SK-N-SH (cell line): ENCODE data around the gene KNDC1. TPM values are rescaled to one million over a fixed set of nuclear protein-coding genes. Genes with fewer than 3 reads are reported as not detected.

ENCODE experiments used
- CTCF ChIA-PET: fragments of 300-600, 350-600 bp; formaldehyde crosslinking; extraction: SDS; loops from one replicate; lab custom pipeline; 2021; lab: Yijun Ruan, JAX
- POLR2A ChIA-PET: fragments of 350-600 bp; sonication (Branson Sonifier 250); formaldehyde crosslinking; extraction: SDS; loops from one replicate; lab custom pipeline; 2020; ENCODE audit warnings: antibody characterized with exemption, inconsistent platforms; lab: Yijun Ruan, JAX
- DNase-seq: peaks from one replicate; pipeline ENCODE4 v3.0.0; 2012
- H2AFZ ChIP-seq: fragments of 200-600 bp; sonication (generic); 2 replicates; pipeline ENCODE4 v1.8.1; 2016; ENCODE audit warnings: antibody characterized with exemption, mild to moderate bottlenecking, low read depth
- H3F3A ChIP-seq: fragments of 200-600 bp; sonication (generic); replicated peaks from 2 replicates; pipeline ENCODE3; 2016; ENCODE audit warnings: antibody characterized with exemption, mild to moderate bottlenecking; ENCODE audit not compliant: insufficient read depth
- H3K27ac ChIP-seq, 2 experiments: fragments of 200-500 bp in 1 of 2; fragments of 200-600 bp in 1 of 2; sonication (Bioruptor generic) in 1 of 2; sonication (generic), shearing (Covaris generic) in 1 of 2; 2 replicates each; pipeline versions ENCODE4 v1.5.1 to v1.6.1; 2014 to 2016; ENCODE audit warnings: low read depth in 2 of 2, inconsistent platforms in 1 of 2, low read length in 1 of 2, mild to moderate bottlenecking in 1 of 2, mixed read lengths in 1 of 2
- H3K27me3 ChIP-seq: fragments of 200-600 bp; sonication (generic), shearing (Covaris generic); 2 replicates; pipeline ENCODE4 v1.6.1; 2016; ENCODE audit warnings: mixed run types; ENCODE audit not compliant: insufficient read depth
- H3K36me3 ChIP-seq, 2 experiments: fragments of 200-500 bp in 1 of 2; fragments of 200-600 bp in 1 of 2; sonication (Bioruptor generic) in 1 of 2; sonication (generic) in 1 of 2; replicated peaks in 1 of 2; 2 replicates each; pipeline versions ENCODE3 to v1.5.1; 2014 to 2016; ENCODE audit warnings: low read length in 1 of 2, mild to moderate bottlenecking in 1 of 2; ENCODE audit not compliant: insufficient read depth in 2 of 2, control insufficient read depth in 1 of 2
- H3K4me1 ChIP-seq, 2 experiments: fragments of 200-500 bp in 1 of 2; fragments of 200-600 bp in 1 of 2; sonication (Bioruptor generic) in 1 of 2; sonication (generic), shearing (Covaris generic) in 1 of 2; 2 replicates each; pipeline versions ENCODE4 v1.5.1 to v1.6.1; 2014 to 2016; ENCODE audit warnings: low read depth in 1 of 2, low read length in 1 of 2, mixed run types in 1 of 2; ENCODE audit not compliant: insufficient read depth in 2 of 2, control insufficient read depth in 1 of 2
- H3K4me2 ChIP-seq: fragments of 200-600 bp; sonication (generic), shearing (Covaris generic); 2 replicates; pipeline ENCODE4 v1.6.1; 2017; ENCODE audit warnings: mixed run types
- H3K4me3 ChIP-seq, 2 experiments: fragments of 200-500 bp in 1 of 2; fragments of 200-600 bp in 1 of 2; sonication (Bioruptor generic) in 1 of 2; sonication (generic), shearing (Covaris generic) in 1 of 2; 2 replicates each; pipeline versions ENCODE4 v1.5.1 to v1.8.1; 2014 to 2016; ENCODE audit warnings: low read depth in 2 of 2, inconsistent platforms in 1 of 2, low read length in 1 of 2, mild to moderate bottlenecking in 1 of 2, mixed read lengths in 1 of 2, moderate library complexity in 1 of 2
- H3K79me2 ChIP-seq: fragments of 200-600 bp; sonication (generic); 2 replicates; pipeline ENCODE4 v1.8.1; 2017; ENCODE audit warnings: mild to moderate bottlenecking; ENCODE audit not compliant: insufficient read depth
- H3K9ac ChIP-seq: fragments of 200-600 bp; sonication (generic); 2 replicates; pipeline ENCODE4 v1.6.1; 2017; ENCODE audit warnings: mixed run types
- H3K9me2 ChIP-seq: fragments of 200-600 bp; sonication (generic); 2 replicates; pipeline ENCODE4 v1.6.1; 2017; ENCODE audit warnings: mixed run types
- H3K9me3 ChIP-seq: fragments of 200-600 bp; sonication (generic); 2 replicates; pipeline ENCODE4 v1.6.1; 2017; ENCODE audit warnings: mixed run types, mild to moderate bottlenecking, moderate library complexity
- H4K20me1 ChIP-seq: fragments of 200-600 bp; sonication (generic); 2 replicates; pipeline ENCODE4 v1.6.1; 2017; ENCODE audit warnings: mild to moderate bottlenecking, mixed run types; ENCODE audit not compliant: insufficient read depth
- CHD2 ChIP-seq: fragments of 150-350 bp; IDR thresholded peaks from 2 replicates; pipeline ENCODE4 v1.6.1; 2018; ENCODE audit warnings: low read length; ENCODE audit not compliant: partially characterized antibody
- FOXJ3 ChIP-seq: sonication (generic); formaldehyde crosslinking; IDR thresholded peaks from 2 replicates; pipeline ENCODE4 v1.5.1; 2020; ENCODE audit warnings: mild to moderate bottlenecking, missing genetic modification reagents
- GATA2 ChIP-seq: sonication (generic); formaldehyde crosslinking; IDR thresholded peaks from 2 replicates; pipeline ENCODE4 v1.5.0; 2020; ENCODE audit warnings: mild to moderate bottlenecking, missing genetic modification reagents
- IRF3 ChIP-seq: fragments of 150-350 bp; IDR thresholded peaks from 2 replicates; pipeline ENCODE4 v1.6.1; 2016; ENCODE audit warnings: mild to moderate bottlenecking, low read depth, low read length
- MEF2A ChIP-seq: IDR thresholded peaks from 2 replicates; pipeline ENCODE4 v1.4.0; 2012; ENCODE audit warnings: low read depth, borderline replicate concordance
- NFIC ChIP-seq: IDR thresholded peaks from 2 replicates; pipeline ENCODE4 v1.4.0; 2012; ENCODE audit warnings: borderline replicate concordance
- POLR2AphosphoS5 ChIP-seq: IDR thresholded peaks from 2 replicates; pipeline ENCODE4 v1.6.1; 2012; ENCODE audit warnings: low read depth, low read length
- RAD21 ChIP-seq: IDR thresholded peaks from 2 replicates; pipeline ENCODE4 v1.6.1; 2012; ENCODE audit warnings: mild to moderate bottlenecking, low read length
- REST ChIP-seq: IDR thresholded peaks from 2 replicates; pipeline ENCODE4 v1.6.1; 2012; ENCODE audit warnings: mild to moderate bottlenecking, low read depth, low read length, moderate library complexity
- RFX5 ChIP-seq: IDR thresholded peaks from 2 replicates; pipeline ENCODE4 v1.6.1; 2012; ENCODE audit warnings: mild to moderate bottlenecking, improper control_type of control experiment, low read length
- RXRA ChIP-seq: IDR thresholded peaks from 2 replicates; pipeline ENCODE4 v1.4.0; 2012; ENCODE audit warnings: low read depth, mild to moderate bottlenecking, borderline replicate concordance
- SMC3 ChIP-seq: IDR thresholded peaks from 2 replicates; pipeline ENCODE4 v1.6.1; 2012; ENCODE audit warnings: low read depth, low read length, improper control_type of control experiment
- USF1 ChIP-seq: IDR thresholded peaks from 2 replicates; pipeline ENCODE4 v1.4.0; 2012; ENCODE audit warnings: low read depth, borderline replicate concordance
- USF2 ChIP-seq: fragments of 150-350 bp; IDR thresholded peaks from 2 replicates; pipeline ENCODE4 v1.6.1; 2017; ENCODE audit warnings: antibody characterized with exemption, low read length, low read depth, borderline replicate concordance
- WGBS: methylation state at CpG from one replicate; pipeline ENCODE4 v1.1.6; 2017; ENCODE audit warnings: low lambda C conversion rate; 5-methylcytosine and 5-hydroxymethylcytosine counted together
- polyA plus RNA-seq, 3 experiments: library from polyadenylated mRNA; depleted of rRNA; stranded (reverse); fragments of >200 nt; gene quantifications; 2 replicates each; pipeline ENCODE4 v1.2.3, GENCODE V29; 2012

Gene KNDC1
- polyA plus RNA-seq, 1 of the 3 experiments (the other 2 are of a cell fraction): 1.4 TPM

- DNase-seq: no peak
- POLR2A ChIA-PET: no interaction called here
- no peak overlapping the region for H2AFZ ChIP-seq
- CTCF ChIA-PET: interaction anchor here (1.5 kb wide), 1 partner anchor 34 kb away, joined by 4 read pairs; no protein-coding TSS in a partner anchor
- H3K9ac ChIP-seq: no peak overlapping the region
- H3K4me3 ChIP-seq: no peak overlapping the region
- H3K79me2 ChIP-seq: no peaks in the 10 kb centered on the region
- TF ChIP-seq RXRA: no peak
- H3K27me3 ChIP-seq: no peaks in the 10 kb centered on the region
- H3K9me3 ChIP-seq: no peaks in the 10 kb centered on the region
- H3F3A ChIP-seq: no peaks in the 10 kb centered on the region
- no peaks in the 10 kb centered on the region for H3K9me2 ChIP-seq
- no peak overlapping the region for H3K4me2 ChIP-seq
- no peaks in the 10 kb centered on the region; a peak in 1 of 4 replicates for H3K4me1 ChIP-seq
- WGBS: 75% methylated on average over 7 of the region's 25 CpGs
- peaks cover 0 to under 1% of the 10 kb centered on the region in 2 experiments for H3K36me3 ChIP-seq
- H4K20me1 ChIP-seq: no peaks in the 10 kb centered on the region; the same call in 1 of the 2 replicates
- no peak overlapping the region for H3K27ac ChIP-seq
These were observed 113.0 kb downstream of the KNDC1 start for GRCh38 chr10:133272964-133273420.

- H3K79me2 ChIP-seq: no peaks in the 10 kb centered on the region
- POLR2A ChIA-PET: no interaction called here
- no peaks in the 10 kb centered on the region; the same call in 1 of the 2 replicates for H4K20me1 ChIP-seq
- no peak for DNase-seq
- WGBS: 83% methylated on average over 1 of the region's 28 CpGs
- H3F3A ChIP-seq: no peaks in the 10 kb centered on the region
- H3K4me2 ChIP-seq: no peak overlapping the region
- no peaks in the 10 kb centered on the region for H3K9me3 ChIP-seq
- H3K27me3 ChIP-seq: no peaks in the 10 kb centered on the region
- no peak overlapping the region for H3K4me3 ChIP-seq
- no peaks in the 10 kb centered on the region for H3K9me2 ChIP-seq
- H2AFZ ChIP-seq: no peak overlapping the region
- peaks cover 0 to 4% of the 10 kb centered on the region in 2 experiments for H3K36me3 ChIP-seq
- no peak overlapping the region for H3K27ac ChIP-seq
- H3K9ac ChIP-seq: no peak overlapping the region
- TF ChIP-seq IRF3 (no peak), NFIC (no peak), MEF2A (no peak), RXRA (no peak), SMC3 (no peak), REST (no peak), RAD21 (no peak), RFX5 (no peak), CHD2 (no peak), GATA2 (CRISPR knock-in tag) (no peak), USF2 (no peak), FOXJ3 (no peak), USF1 (no peak), POLR2AphosphoS5 (no peak)
- CTCF ChIA-PET: no interaction called here
- no peaks in the 10 kb centered on the region; a peak in 1 of 4 replicates for H3K4me1 ChIP-seq
These were observed 113.6 kb downstream of the KNDC1 start for GRCh38 chr10:133273534-133274143.
